ENCODE measurements around the gene UPK3BL2.
"Not testable (repeated sequence)": the region's sequence is repeated elsewhere in the genome, so short reads cannot be mapped to it uniquely, and the experiment has no call there.

DNA sequence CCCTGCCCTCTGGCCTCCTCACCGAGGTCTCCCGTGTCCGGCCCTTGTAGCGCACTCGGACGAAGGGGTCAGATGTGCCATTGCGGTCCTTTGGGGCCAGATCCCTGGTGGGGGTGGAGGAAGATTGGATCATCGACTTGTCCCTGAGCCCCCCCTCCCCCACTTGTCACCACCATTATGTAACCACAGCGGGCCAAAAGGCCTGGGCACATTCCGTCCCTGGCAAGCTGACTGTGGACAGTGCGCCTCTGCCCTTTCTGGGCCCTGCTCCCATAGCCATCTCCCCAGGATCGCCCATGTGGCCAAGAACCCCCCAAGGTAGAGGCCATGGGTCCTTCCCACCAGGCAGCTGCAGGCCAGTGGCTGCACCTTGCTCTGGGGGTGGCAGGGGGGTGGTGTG, 40.4 kb downstream of the UPK3BL2 start:
- TF ChIP-seq, protein P1, sequence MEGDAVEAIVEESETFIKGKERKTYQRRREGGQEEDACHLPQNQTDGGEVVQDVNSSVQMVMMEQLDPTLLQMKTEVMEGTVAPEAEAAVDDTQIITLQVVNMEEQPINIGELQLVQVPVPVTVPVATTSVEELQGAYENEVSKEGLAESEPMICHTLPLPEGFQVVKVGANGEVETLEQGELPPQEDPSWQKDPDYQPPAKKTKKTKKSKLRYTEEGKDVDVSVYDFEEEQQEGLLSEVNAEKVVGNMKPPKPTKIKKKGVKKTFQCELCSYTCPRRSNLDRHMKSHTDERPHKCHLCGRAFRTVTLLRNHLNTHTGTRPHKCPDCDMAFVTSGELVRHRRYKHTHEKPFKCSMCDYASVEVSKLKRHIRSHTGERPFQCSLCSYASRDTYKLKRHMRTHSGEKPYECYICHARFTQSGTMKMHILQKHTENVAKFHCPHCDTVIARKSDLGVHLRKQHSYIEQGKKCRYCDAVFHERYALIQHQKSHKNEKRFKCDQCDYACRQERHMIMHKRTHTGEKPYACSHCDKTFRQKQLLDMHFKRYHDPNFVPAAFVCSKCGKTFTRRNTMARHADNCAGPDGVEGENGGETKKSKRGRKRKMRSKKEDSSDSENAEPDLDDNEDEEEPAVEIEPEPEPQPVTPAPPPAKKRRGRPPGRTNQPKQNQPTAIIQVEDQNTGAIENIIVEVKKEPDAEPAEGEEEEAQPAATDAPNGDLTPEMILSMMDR (conservative IDR thresholded peaks at IDR 0.05; ENCODE audit: low read length) = not testable (repeated sequence)
- not testable (repeated sequence) for TF ChIP-seq EZH2phosphoT487 (IDR thresholded peaks at IDR 0.05; ENCODE audit: borderline replicate concordance, low read depth, low read length)

Data from OCI-LY7 (cell line).